ENCODE measurements around the gene PTPN6. TPM values are rescaled to one million over a fixed set of nuclear protein-coding genes. Genes with fewer than 3 reads are reported as not detected.

The PTPN6 gene
- polyA plus RNA-seq, 3 donors = 449 to 764 (median 562) TPM

GRCh38 chr12:7006639-7007038 lies 55.5 kb downstream of the PTPN6 start:
- H3K27ac ChIP-seq (ENCODE audit: low read depth in 1 of 2, low read length in 2 of 2) = peak overlapping the region in 1 of 2 donors; percentile 68
- no peaks in the 10 kb centered on the region for H3K9me3 Mint-ChIP-seq
- H3K79me2 ChIP-seq (ENCODE audit: insufficient read depth, low read length) = peaks cover 71% of the 10 kb centered on the region
- H3K27ac Mint-ChIP-seq = peak overlapping the region in 3 of 7 donors; percentile 56 to 86 (median 60)
- H3K27me3 ChIP-seq (ENCODE audit: control insufficient read depth in 2 of 2, insufficient read depth in 2 of 2, low read length in 2 of 2) = no peaks in the 10 kb centered on the region
- no peaks in the 10 kb centered on the region for H4K20me1 ChIP-seq (ENCODE audit: insufficient read depth, low read length)
- peaks cover 75% of the 10 kb centered on the region for H3K4me1 Mint-ChIP-seq
- intact Hi-C loops (cut with micrococcal nuclease) = no loop called here
- WGBS (ENCODE audit: insufficient coverage) = no CpG with 5 or more reads among the region's 3 CpGs
- no peak overlapping the region for H3K4me2 ChIP-seq (replicated peaks; ENCODE audit: extremely low read depth, low read length, poor library complexity, severe bottlenecking)
- no peaks in the 10 kb centered on the region for H3K27me3 Mint-ChIP-seq (ENCODE audit: low read depth in 3 of 3)
- H3K4me3 ChIP-seq (replicated peaks in 1 of 3; ENCODE audit: low read depth in 2 of 3, low read length in 3 of 3) = no peak overlapping the region
- peaks cover 80 to 83% of the 10 kb centered on the region in 2 donors for H3K4me1 ChIP-seq (ENCODE audit: control insufficient read depth in 1 of 2, insufficient read depth in 2 of 2, low read length in 2 of 2)
- no peak for DNase-seq
- no peaks in the 10 kb centered on the region for H3K36me3 ChIP-seq (replicated peaks in 1 of 2; ENCODE audit: control insufficient read depth in 1 of 2, insufficient read depth in 2 of 2, low read length in 2 of 2)
- peaks cover 4 to 16% of the 10 kb centered on the region in 2 donors for H3K36me3 Mint-ChIP-seq
- no peaks in the 10 kb centered on the region for H3K9me3 ChIP-seq (replicated peaks in 1 of 2; ENCODE audit: control insufficient read depth in 1 of 2, insufficient read depth in 1 of 2, low read length in 2 of 2)
- H2AFZ ChIP-seq (ENCODE audit: insufficient read depth, low read depth, low read length, poor library complexity, severe bottlenecking) = no peak overlapping the region
- no peak for TF ChIP-seq CTCF (IDR thresholded peaks at IDR 0.05)
- no peak overlapping the region for H3K4me3 Mint-ChIP-seq
- no peak overlapping the region for H3K9ac ChIP-seq (ENCODE audit: insufficient read depth, low read length, poor library complexity, severe bottlenecking)

GRCh38 chr12:7008864-7009263 lies 57.7 kb downstream of the PTPN6 start:
- H3K9ac ChIP-seq (ENCODE audit: insufficient read depth, low read length, poor library complexity, severe bottlenecking) = no peak overlapping the region
- peaks cover 69 to 79% of the 10 kb centered on the region in 2 donors for H3K4me1 ChIP-seq (ENCODE audit: control insufficient read depth in 1 of 2, insufficient read depth in 2 of 2, low read length in 2 of 2)
- peak overlapping the region; percentile 58 to 91 (median 77) for H3K27ac Mint-ChIP-seq
- no peak overlapping the region for H2AFZ ChIP-seq (ENCODE audit: insufficient read depth, low read depth, low read length, poor library complexity, severe bottlenecking)
- peaks cover 0 to 13% of the 10 kb centered on the region in 2 donors for H3K36me3 ChIP-seq (replicated peaks in 1 of 2; ENCODE audit: control insufficient read depth in 1 of 2, insufficient read depth in 2 of 2, low read length in 2 of 2)
- H3K4me2 ChIP-seq (replicated peaks; ENCODE audit: extremely low read depth, low read length, poor library complexity, severe bottlenecking) = no peak overlapping the region
- no peaks in the 10 kb centered on the region for H4K20me1 ChIP-seq (ENCODE audit: insufficient read depth, low read length)
- H3K9me3 Mint-ChIP-seq = no peaks in the 10 kb centered on the region
- H3K9me3 ChIP-seq (replicated peaks in 1 of 2; ENCODE audit: control insufficient read depth in 1 of 2, insufficient read depth in 1 of 2, low read length in 2 of 2) = no peaks in the 10 kb centered on the region
- no peak for DNase-seq
- no peak overlapping the region for H3K4me3 Mint-ChIP-seq
- H3K4me3 ChIP-seq (replicated peaks in 1 of 3; ENCODE audit: low read depth in 2 of 3, low read length in 3 of 3) = no peak overlapping the region
- intact Hi-C loops (cut with micrococcal nuclease) = no loop called here
- no CpG with 5 or more reads among the region's 2 CpGs for WGBS (ENCODE audit: insufficient coverage)
- H3K27me3 ChIP-seq (ENCODE audit: control insufficient read depth in 2 of 2, insufficient read depth in 2 of 2, low read length in 2 of 2) = no peaks in the 10 kb centered on the region
- H3K36me3 Mint-ChIP-seq = peaks cover 14 to 26% of the 10 kb centered on the region in 2 donors
- peak overlapping the region; percentile 33 to 73 for H3K27ac ChIP-seq (ENCODE audit: low read depth in 1 of 2, low read length in 2 of 2)
- H3K4me1 Mint-ChIP-seq = peaks cover 87% of the 10 kb centered on the region
- H3K79me2 ChIP-seq (ENCODE audit: insufficient read depth, low read length) = peaks cover 81% of the 10 kb centered on the region
- no peaks in the 10 kb centered on the region for H3K27me3 Mint-ChIP-seq (ENCODE audit: low read depth in 3 of 3)
- TF ChIP-seq CTCF (IDR thresholded peaks at IDR 0.05) = no peak

All from CD14-positive monocyte (primary cell).